ACC112 (cell line): ENCODE data around the gene NIPSNAP2.
A peak's percentile ranks its signal among the peaks of the same experiment; 100 is the strongest.

Source experiments
- H2AFZ ChIP-seq: fragments of 200-600 bp; sonication (generic); one replicate; pipeline ENCODE4 v1.6.0; 2017; ENCODE audit warnings: antibody characterized with exemption, low read length; ENCODE audit not compliant: unreplicated experiment
- H3K27ac ChIP-seq: fragments of 200-600 bp; sonication (generic); 2 replicates; pipeline ENCODE4 v1.5.1; 2014; ENCODE audit warnings: low read depth, mild to moderate bottlenecking, antibody characterized with exemption, low read length, moderate library complexity
- H3K27me3 ChIP-seq: fragments of 200-600 bp; sonication (generic); 2 replicates; pipeline ENCODE4 v1.6.1; 2014; ENCODE audit warnings: mild to moderate bottlenecking, antibody characterized with exemption, low read length, moderate library complexity, mixed read lengths; ENCODE audit not compliant: insufficient read depth
- H3K36me3 ChIP-seq: fragments of 200-600 bp; sonication (generic); 2 replicates; pipeline ENCODE4 v1.6.1; 2016; ENCODE audit warnings: mild to moderate bottlenecking, antibody characterized with exemption, low read length, moderate library complexity, mixed read lengths; ENCODE audit not compliant: insufficient read depth
- H3K4me1 ChIP-seq: fragments of 200-600 bp; sonication (generic); one replicate; pipeline ENCODE4 v1.6.1; 2016; ENCODE audit warnings: low read length, mixed read lengths; ENCODE audit not compliant: insufficient read depth, unreplicated experiment, control insufficient read depth
- H3K4me3 ChIP-seq: fragments of 200-600 bp; sonication (generic); 2 replicates; pipeline ENCODE4 v1.5.1; 2014; ENCODE audit warnings: mild to moderate bottlenecking, low read depth, low read length
- H3K79me2 ChIP-seq: fragments of 200-600 bp; sonication (generic); one replicate; pipeline ENCODE4 v1.6.0; 2016; ENCODE audit warnings: low read length; ENCODE audit not compliant: control insufficient read depth, unreplicated experiment, insufficient read depth

NIPSNAP2 gene

GRCh38 chr7:55957190-55957589 is 7.2 kb upstream of the NIPSNAP2 start:
- Histone ChIP-seq H3K4me3 (no peak overlapping the region), H3K27ac (no peak overlapping the region), H2AFZ (no peak overlapping the region), H3K27me3 (no peaks in the 10 kb centered on the region), H3K4me1 (no peaks in the 10 kb centered on the region), H3K79me2 (peaks cover 13% of the 10 kb centered on the region), H3K36me3 (0 out of 2 replicates have a peak, but pooled peaks cover 3% of the 10 kb centered on the region)

- H3K36me3 ChIP-seq: no peaks in the 10 kb centered on the region
- H3K4me1 ChIP-seq: peaks cover 8% of the 10 kb centered on the region
- H3K27me3 ChIP-seq: no peaks in the 10 kb centered on the region
- no peak overlapping the region for H3K27ac ChIP-seq
- H3K79me2 ChIP-seq: peaks cover 9% of the 10 kb centered on the region
- H3K4me3 ChIP-seq: no peak overlapping the region
- no peak overlapping the region for H2AFZ ChIP-seq
Measured at GRCh38 chr7:55962014-55962413, 2.4 kb upstream of the NIPSNAP2 start.

DNA sequence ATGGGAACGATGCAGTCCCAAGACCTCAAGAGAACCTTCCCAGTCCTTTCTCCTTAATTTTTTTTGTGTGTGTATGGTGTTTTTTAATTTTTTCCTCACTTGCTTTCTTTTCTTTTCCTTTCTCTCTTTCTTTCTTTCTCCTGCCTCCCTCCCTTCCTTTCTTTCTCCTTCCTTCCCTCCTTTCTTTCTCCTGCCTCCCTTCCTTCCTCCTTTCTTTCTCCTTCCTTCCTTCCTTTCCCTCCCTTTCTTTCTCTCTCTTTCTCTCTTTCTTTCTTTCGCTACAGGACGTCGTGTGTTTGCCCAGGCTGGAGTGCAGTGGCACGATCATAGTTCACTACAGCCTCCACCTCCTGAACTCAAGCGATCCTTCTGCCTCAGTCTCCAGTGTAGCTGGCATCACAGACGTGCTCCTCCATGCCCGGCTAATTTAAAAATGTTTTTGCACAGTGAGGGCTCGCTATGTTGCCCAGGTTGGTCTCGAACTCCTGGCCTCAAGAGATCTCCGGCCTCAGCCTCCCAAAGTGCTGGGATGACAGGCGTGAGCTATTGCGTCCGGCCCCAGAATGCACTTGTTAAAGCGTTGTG is 709 bp upstream of the NIPSNAP2 start:
- no peaks in the 10 kb centered on the region for H3K36me3 ChIP-seq
- H3K27ac ChIP-seq: no peak overlapping the region
- peaks cover 8% of the 10 kb centered on the region for H3K4me1 ChIP-seq
- no peaks in the 10 kb centered on the region for H3K27me3 ChIP-seq
- peaks cover 11% of the 10 kb centered on the region for H3K79me2 ChIP-seq
- H3K4me3 ChIP-seq: peak overlapping the region; percentile 76
- peak overlapping the region; percentile 59 for H2AFZ ChIP-seq

- no peak overlapping the region for H2AFZ ChIP-seq
- H3K27me3 ChIP-seq: no peaks in the 10 kb centered on the region
- peaks cover 8% of the 10 kb centered on the region for H3K4me1 ChIP-seq
- H3K27ac ChIP-seq: peak overlapping the region; percentile 69; the same call in 1 of the 2 replicates
- H3K4me3 ChIP-seq: peak overlapping the region; percentile 95
- H3K36me3 ChIP-seq: no peaks in the 10 kb centered on the region
- peaks cover 11% of the 10 kb centered on the region for H3K79me2 ChIP-seq
Measured at GRCh38 chr7:55965100-55965470, 700 bp downstream of the NIPSNAP2 start.

- Histone ChIP-seq H3K4me1 (peaks cover 8% of the 10 kb centered on the region), H3K4me3 (peak overlapping the region; percentile 29; the same call in 1 of the 2 replicates), H2AFZ (no peak overlapping the region), H3K36me3 (no peaks in the 10 kb centered on the region), H3K27me3 (no peaks in the 10 kb centered on the region), H3K27ac (no peak overlapping the region), H3K79me2 (peaks cover 11% of the 10 kb centered on the region)
Measured at GRCh38 chr7:55965805-55966421, 1.5 kb downstream of the NIPSNAP2 start.

- Histone ChIP-seq H3K79me2 (peaks cover 17% of the 10 kb centered on the region), H3K27ac (no peak overlapping the region)
Measured at GRCh38 chr7:55966851-55967250, 2.5 kb downstream of the NIPSNAP2 start.

GRCh38 chr7:55969391-55969790 is 5.0 kb downstream of the NIPSNAP2 start:
- H3K36me3 ChIP-seq: no peaks in the 10 kb centered on the region
- peaks cover 4% of the 10 kb centered on the region for H3K4me1 ChIP-seq
- no peak overlapping the region for H3K4me3 ChIP-seq
- H3K27ac ChIP-seq: no peak overlapping the region
- no peaks in the 10 kb centered on the region for H3K27me3 ChIP-seq
- H2AFZ ChIP-seq: no peak overlapping the region
- H3K79me2 ChIP-seq: peaks cover 21% of the 10 kb centered on the region

More at GRCh38 chr7:55966851-55967250, 2.5 kb downstream of the NIPSNAP2 start:
- no peaks in the 10 kb centered on the region for H3K27me3 ChIP-seq
- H3K4me1 ChIP-seq: peaks cover 8% of the 10 kb centered on the region
- H3K4me3 ChIP-seq: no peak overlapping the region
- H3K36me3 ChIP-seq: no peaks in the 10 kb centered on the region
- H2AFZ ChIP-seq: no peak overlapping the region

GRCh38 chr7:55970561-55970960 is 6.2 kb downstream of the NIPSNAP2 start:
- H3K27me3 ChIP-seq: no peaks in the 10 kb centered on the region
- H3K36me3 ChIP-seq: no peaks in the 10 kb centered on the region
- no peak overlapping the region for H2AFZ ChIP-seq
- H3K4me3 ChIP-seq: no peak overlapping the region
- H3K4me1 ChIP-seq: peaks cover 4% of the 10 kb centered on the region
- H3K27ac ChIP-seq: no peak overlapping the region
- peaks cover 21% of the 10 kb centered on the region for H3K79me2 ChIP-seq

GRCh38 chr7:55970978-55971377 is 6.6 kb downstream of the NIPSNAP2 start:
- Histone ChIP-seq H3K4me1 (peaks cover under 1% of the 10 kb centered on the region), H3K27ac (no peak overlapping the region), H3K36me3 (no peaks in the 10 kb centered on the region), H2AFZ (no peak overlapping the region), H3K4me3 (no peak overlapping the region), H3K79me2 (peaks cover 17% of the 10 kb centered on the region), H3K27me3 (no peaks in the 10 kb centered on the region)

DNA sequence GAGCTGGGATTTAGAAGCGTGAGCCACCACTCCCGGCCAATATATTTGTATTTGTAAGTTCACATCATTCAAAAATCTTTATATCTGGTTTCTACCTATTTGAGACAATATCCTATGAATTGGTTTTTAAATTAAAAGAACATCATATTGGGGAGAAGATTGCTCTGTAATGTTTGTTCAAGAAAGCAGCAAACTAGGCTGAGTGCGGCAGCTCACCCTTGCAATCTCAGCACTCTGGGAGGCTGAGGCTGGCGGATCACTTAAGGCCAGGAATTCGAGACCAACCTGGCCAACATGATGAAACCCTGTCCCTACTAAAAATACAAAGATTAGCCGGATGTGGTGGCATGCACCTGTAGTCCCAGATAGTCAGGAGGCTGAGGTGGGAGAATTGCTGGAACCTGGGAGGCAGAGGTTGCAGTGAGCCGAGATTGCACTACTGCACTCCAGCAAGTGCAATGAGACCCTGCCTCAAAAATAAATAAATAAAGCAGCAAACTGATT is 9.4 kb downstream of the NIPSNAP2 start:
- H3K27ac ChIP-seq: no peak overlapping the region
- no peak overlapping the region for H2AFZ ChIP-seq
- H3K27me3 ChIP-seq: no peaks in the 10 kb centered on the region
- no peaks in the 10 kb centered on the region for H3K36me3 ChIP-seq
- H3K4me1 ChIP-seq: no peaks in the 10 kb centered on the region
- H3K79me2 ChIP-seq: peaks cover 10% of the 10 kb centered on the region
- no peak overlapping the region for H3K4me3 ChIP-seq
